ENCODE results near the gene SSH2. TPM values are rescaled to one million over a fixed set of nuclear protein-coding genes. Genes with fewer than 3 reads are reported as not detected.
A peak's percentile ranks its signal among the peaks of the same experiment; 100 is the strongest.
"Not testable (repeated sequence)": the region's sequence is repeated elsewhere in the genome, so short reads cannot be mapped to it uniquely, and the experiment has no call there.

SSH2 gene
- total RNA-seq, 1 experiment from 2014 or later = 45.1 TPM

DNA sequence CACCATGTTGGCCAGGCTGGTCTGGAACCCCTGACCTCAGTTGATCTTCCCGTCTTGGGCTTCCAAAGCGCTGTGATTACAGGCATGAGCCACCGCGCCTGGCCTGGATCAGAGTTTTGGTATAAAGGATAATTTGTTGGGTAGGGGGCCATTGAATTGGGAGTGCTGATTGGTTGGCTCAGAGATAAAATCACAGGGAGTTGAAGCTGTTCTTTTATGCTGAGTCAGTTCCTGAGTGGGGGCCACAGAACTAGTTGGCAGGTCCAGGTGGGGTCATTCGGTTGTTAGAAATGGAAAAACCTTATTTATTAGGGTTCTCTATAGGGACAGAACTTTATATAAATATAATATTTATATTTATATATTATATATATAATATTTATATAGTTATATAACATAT is 147.1 kb downstream of the SSH2 start:
- H3K4me1 ChIP-seq (replicated peaks; ENCODE audit: insufficient read depth) = peaks cover 23% of the 10 kb centered on the region
- ChIA-PET POLR2A (ENCODE audit: unreplicated experiment) (no interaction called here), CTCF (no interaction called here)
- H3K4me3 ChIP-seq = no peak overlapping the region
- no peaks in the 10 kb centered on the region for H3K9me3 ChIP-seq (ENCODE audit: insufficient read depth, low read depth)
- no peaks in the 10 kb centered on the region for H3K36me3 ChIP-seq (ENCODE audit: low read depth)
- H3K27me3 ChIP-seq (ENCODE audit: insufficient read depth, low read depth) = no peaks in the 10 kb centered on the region
- intact Hi-C loops (cut with micrococcal nuclease; ENCODE audit: unreplicated experiment) = no loop called here
- peaks cover 21% of the 10 kb centered on the region for H3F3A ChIP-seq (ENCODE audit: insufficient read depth, low read depth)
- no peak overlapping the region for H3K4me2 ChIP-seq
- no peaks in the 10 kb centered on the region for H3K9me2 ChIP-seq (ENCODE audit: insufficient read depth)
- no peak for DNase-seq
- no peak overlapping the region for H3K27ac ChIP-seq
- H2AFZ ChIP-seq = no peak overlapping the region
- TF ChIP-seq, protein P1, sequence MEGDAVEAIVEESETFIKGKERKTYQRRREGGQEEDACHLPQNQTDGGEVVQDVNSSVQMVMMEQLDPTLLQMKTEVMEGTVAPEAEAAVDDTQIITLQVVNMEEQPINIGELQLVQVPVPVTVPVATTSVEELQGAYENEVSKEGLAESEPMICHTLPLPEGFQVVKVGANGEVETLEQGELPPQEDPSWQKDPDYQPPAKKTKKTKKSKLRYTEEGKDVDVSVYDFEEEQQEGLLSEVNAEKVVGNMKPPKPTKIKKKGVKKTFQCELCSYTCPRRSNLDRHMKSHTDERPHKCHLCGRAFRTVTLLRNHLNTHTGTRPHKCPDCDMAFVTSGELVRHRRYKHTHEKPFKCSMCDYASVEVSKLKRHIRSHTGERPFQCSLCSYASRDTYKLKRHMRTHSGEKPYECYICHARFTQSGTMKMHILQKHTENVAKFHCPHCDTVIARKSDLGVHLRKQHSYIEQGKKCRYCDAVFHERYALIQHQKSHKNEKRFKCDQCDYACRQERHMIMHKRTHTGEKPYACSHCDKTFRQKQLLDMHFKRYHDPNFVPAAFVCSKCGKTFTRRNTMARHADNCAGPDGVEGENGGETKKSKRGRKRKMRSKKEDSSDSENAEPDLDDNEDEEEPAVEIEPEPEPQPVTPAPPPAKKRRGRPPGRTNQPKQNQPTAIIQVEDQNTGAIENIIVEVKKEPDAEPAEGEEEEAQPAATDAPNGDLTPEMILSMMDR (conservative IDR thresholded peaks at IDR 0.05) = no peak
- no peak for TF ChIP-seq EZH2 (IDR thresholded peaks at IDR 0.05; ENCODE audit: low read depth)
- BruUV-seq (replicated peaks) = no TSS peak
- H4K20me1 ChIP-seq (ENCODE audit: insufficient read depth) = no peaks in the 10 kb centered on the region; the same call in 1 of the 2 replicates
- no peaks in the 10 kb centered on the region for H3K79me2 ChIP-seq (ENCODE audit: low read depth)

DNA sequence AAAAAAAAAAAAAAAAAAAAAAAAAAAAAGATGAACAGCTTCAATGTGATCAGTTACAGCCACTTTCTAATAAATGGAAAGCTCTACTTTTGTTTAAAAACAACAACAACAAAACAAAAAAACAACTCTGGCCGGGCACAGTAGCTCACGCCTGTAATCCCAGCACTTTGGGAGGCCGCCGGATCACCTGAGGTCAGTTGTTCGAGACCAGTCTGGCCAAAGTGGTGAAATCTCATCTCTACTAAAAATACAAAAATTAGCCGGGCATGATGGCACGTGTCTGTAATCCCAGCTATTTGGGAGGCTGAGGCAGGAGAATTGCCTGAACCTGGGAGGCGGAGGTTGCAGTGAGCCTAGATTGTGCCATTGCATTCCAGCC is 150.2 kb downstream of the SSH2 start:
- CTCF ChIA-PET = interaction anchor here (0.6 to 2.5 kb wide), 6 partner anchors 90 to 410 kb away, joined by 3 to 22 read pairs (median 6); no protein-coding TSS in a partner anchor
- H3F3A ChIP-seq (ENCODE audit: insufficient read depth, low read depth); BruUV-seq (replicated peaks); H3K36me3 ChIP-seq (ENCODE audit: low read depth); H3K4me2 ChIP-seq; H3K9me3 ChIP-seq (ENCODE audit: insufficient read depth, low read depth); H3K9me2 ChIP-seq (ENCODE audit: insufficient read depth); DNase-seq; H4K20me1 ChIP-seq (ENCODE audit: insufficient read depth); H3K79me2 ChIP-seq (ENCODE audit: low read depth); H3K4me1 ChIP-seq (replicated peaks; ENCODE audit: insufficient read depth); H3K27ac ChIP-seq; H3K27me3 ChIP-seq (ENCODE audit: insufficient read depth, low read depth); H3K4me3 ChIP-seq; H2AFZ ChIP-seq: not testable (repeated sequence)
- POLR2A ChIA-PET (ENCODE audit: unreplicated experiment) = interaction anchor here (0.6 kb wide), 1 partner anchor 98 kb away, joined by 37 read pairs; no protein-coding TSS in a partner anchor
- intact Hi-C loops (cut with micrococcal nuclease; ENCODE audit: unreplicated experiment) = loop anchor here (1.0 to 2.0 kb wide), 2 partner anchors 69 to 140 kb away; no protein-coding TSS in a partner anchor

DNA sequence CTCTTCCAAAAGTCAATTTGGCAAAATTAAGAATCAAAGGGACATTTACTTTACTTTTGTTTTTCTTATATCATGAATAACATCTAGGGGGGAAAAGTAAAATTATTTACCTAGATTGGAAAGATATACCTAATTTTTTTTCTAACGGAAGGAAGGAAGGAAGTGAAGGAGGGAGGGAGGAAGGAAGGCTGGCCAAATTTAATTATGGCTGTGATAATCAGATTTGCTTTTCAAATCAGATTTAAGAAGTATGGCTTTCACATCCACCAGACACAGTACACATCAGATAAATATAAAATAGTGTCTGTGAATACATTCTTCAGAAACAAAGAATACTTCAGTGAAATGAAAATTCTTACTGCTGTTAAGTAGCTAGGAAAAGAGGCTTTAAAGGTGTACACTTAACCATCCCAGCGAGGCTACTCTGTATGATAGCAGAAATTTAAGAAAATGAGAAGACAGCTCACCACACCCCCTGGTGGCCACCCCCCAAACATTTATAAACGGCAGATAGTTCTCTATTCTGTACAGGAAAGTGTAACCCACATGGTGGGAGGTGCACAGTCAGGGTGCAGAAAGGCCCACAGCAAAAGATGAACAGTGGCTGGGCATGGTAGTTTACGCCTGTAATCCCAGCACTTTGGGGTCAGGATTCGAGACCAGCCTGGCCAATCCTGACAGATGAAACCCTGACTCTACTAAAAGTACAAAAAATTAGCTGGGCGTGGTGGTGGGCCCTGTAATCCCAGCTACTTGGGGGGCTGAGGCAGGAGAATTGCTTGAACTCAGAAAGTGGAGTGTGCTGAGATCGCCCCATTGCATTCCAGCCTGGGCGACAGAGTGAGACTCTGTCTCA is 150.8 kb downstream of the SSH2 start:
- peak; percentile 40 to 60 for DNase-seq
- no peaks in the 10 kb centered on the region for H3K9me2 ChIP-seq (ENCODE audit: insufficient read depth)
- H2AFZ ChIP-seq = no peak overlapping the region
- peaks cover 2% of the 10 kb centered on the region for H3K4me1 ChIP-seq (replicated peaks; ENCODE audit: insufficient read depth)
- no peaks in the 10 kb centered on the region for H3K9me3 ChIP-seq (ENCODE audit: insufficient read depth, low read depth)
- H4K20me1 ChIP-seq (ENCODE audit: insufficient read depth) = no peaks in the 10 kb centered on the region; the same call in 1 of the 2 replicates
- H3K27ac ChIP-seq = no peak overlapping the region
- POLR2A ChIA-PET (ENCODE audit: unreplicated experiment) = interaction anchor here (0.6 kb wide), 2 partner anchors 62 to 98 kb away, joined by 9 to 37 read pairs; no protein-coding TSS in a partner anchor
- H3K36me3 ChIP-seq (ENCODE audit: low read depth) = no peaks in the 10 kb centered on the region
- H3K27me3 ChIP-seq (ENCODE audit: insufficient read depth, low read depth) = no peaks in the 10 kb centered on the region
- no peak overlapping the region for H3K4me2 ChIP-seq
- TF ChIP-seq EZH2 (IDR thresholded peaks at IDR 0.05; ENCODE audit: low read depth) = no peak
- TF ChIP-seq, protein P1 (conservative IDR thresholded peaks at IDR 0.05) = peak; percentile 85
- CTCF ChIA-PET = interaction anchor here (0.6 to 2.5 kb wide), 7 partner anchors 18 to 410 kb away, joined by 3 to 22 read pairs (median 6); no protein-coding TSS in a partner anchor
- intact Hi-C loops (cut with micrococcal nuclease; ENCODE audit: unreplicated experiment) = loop anchor here (1.0 to 2.0 kb wide), 2 partner anchors 68 to 140 kb away; no protein-coding TSS in a partner anchor
- H3K4me3 ChIP-seq = no peak overlapping the region
- BruUV-seq (replicated peaks) = no TSS peak
- no peaks in the 10 kb centered on the region for H3F3A ChIP-seq (ENCODE audit: insufficient read depth, low read depth)
- H3K79me2 ChIP-seq (ENCODE audit: low read depth) = no peaks in the 10 kb centered on the region
